Mucosa of descending colon (tissue), 3 donors: ENCODE measurements around the gene ZNF12. TPM values are rescaled to one million over a fixed set of nuclear protein-coding genes. Genes with fewer than 3 reads are reported as not detected.
"Not testable (repeated sequence)": the region's sequence is repeated elsewhere in the genome, so short reads cannot be mapped to it uniquely, and the experiment has no call there.

Source experiments
- ATAC-seq: fragments of 200-7000 bp; cut with Tn5 transposase; one replicate; pipeline ENCODE4 v1.9.1; 2020; ENCODE audit warnings: mild to moderate bottlenecking, moderate library complexity
- DNase-seq, 3 donors: peaks; one replicate each; pipeline ENCODE4 v3.0.0-alpha.2; 2020
- H3K36me3 ChIP-seq: fragments of 200-600 bp; one replicate; pipeline ENCODE4 v1.8.0; 2021; ENCODE audit warnings: low read depth, mild to moderate bottlenecking
- H3K4me1 ChIP-seq: fragments of 200-600 bp; one replicate; pipeline ENCODE4 v1.8.0; 2021; ENCODE audit warnings: low read depth, mild to moderate bottlenecking
- H3K4me3 ChIP-seq: fragments of 200-600 bp; one replicate; pipeline ENCODE4 v1.8.0; 2021; ENCODE audit warnings: mild to moderate bottlenecking
- H3K9me3 ChIP-seq: fragments of 200-600 bp; one replicate; pipeline ENCODE4 v1.8.0; 2021; ENCODE audit warnings: mild to moderate bottlenecking
- intact Hi-C, 2 donors: fragments of 100-400 bp; cut with DNase I in 1 of 2; cut with micrococcal nuclease in 1 of 2; formaldehyde crosslinking; loops; one replicate each; pipeline versions ENCODE4 v1.11.0 to v1.11.1; 2022; cut with DNase I, micrococcal nuclease
- long read RNA-seq, 2 donors: library from polyadenylated mRNA; unstranded; transcript quantifications; one replicate each; pipeline ENCODE4 v2.0.0, GENCODE V29; 2019 to 2021
- total RNA-seq, 3 donors: library from RNA; stranded (reverse); fragmentation: NEBNext Ultra II Directional in 2 of 3; extraction: Animal tissue kit (Norgen Biotek cat#: 25700) in 2 of 3; gene quantifications; one replicate each; pipeline versions ENCODE4 v1.2.1 to v1.2.4, GENCODE V29; 2021 to 2023
- TF ChIP-seq, protein P1 (sequence below): fragments of 200-600 bp; IDR thresholded peaks from one replicate; pipeline ENCODE4 v1.8.0; 2022; ENCODE audit warnings: antibody characterized with exemption, mild to moderate bottlenecking
- donor health status: DM: no; HTN: no; CAD: no; lungs with moderate emphysema.
- donor health status: DM: no; HTN: no; CAD: no.
- donor health status: DM: no; HTN: yes; CAD: no.

Gene ZNF12
- 10 to 100 TPM; 17.7 to 27.7 (median 26.1) TPM for total RNA-seq
- long read RNA-seq, donor 1, full-length matches to known transcripts, result 45 of 49 reads
- long read RNA-seq, donor 1, partial matches to known transcripts, result 0 of 49 reads
- long read RNA-seq, donor 1, other reads (novel, unspliced or antisense), result 4 of 49 reads
- long read RNA-seq, donor 2, result 0 reads

GRCh38 chr7:6706666-6707407, at the start of gene ZNF12:
TSS of gene ZNF12 (minus strand) at chr7:6706947. CDS start at chr7:6705173, 1,774 bp downstream.
- TF ChIP-seq, protein P1, sequence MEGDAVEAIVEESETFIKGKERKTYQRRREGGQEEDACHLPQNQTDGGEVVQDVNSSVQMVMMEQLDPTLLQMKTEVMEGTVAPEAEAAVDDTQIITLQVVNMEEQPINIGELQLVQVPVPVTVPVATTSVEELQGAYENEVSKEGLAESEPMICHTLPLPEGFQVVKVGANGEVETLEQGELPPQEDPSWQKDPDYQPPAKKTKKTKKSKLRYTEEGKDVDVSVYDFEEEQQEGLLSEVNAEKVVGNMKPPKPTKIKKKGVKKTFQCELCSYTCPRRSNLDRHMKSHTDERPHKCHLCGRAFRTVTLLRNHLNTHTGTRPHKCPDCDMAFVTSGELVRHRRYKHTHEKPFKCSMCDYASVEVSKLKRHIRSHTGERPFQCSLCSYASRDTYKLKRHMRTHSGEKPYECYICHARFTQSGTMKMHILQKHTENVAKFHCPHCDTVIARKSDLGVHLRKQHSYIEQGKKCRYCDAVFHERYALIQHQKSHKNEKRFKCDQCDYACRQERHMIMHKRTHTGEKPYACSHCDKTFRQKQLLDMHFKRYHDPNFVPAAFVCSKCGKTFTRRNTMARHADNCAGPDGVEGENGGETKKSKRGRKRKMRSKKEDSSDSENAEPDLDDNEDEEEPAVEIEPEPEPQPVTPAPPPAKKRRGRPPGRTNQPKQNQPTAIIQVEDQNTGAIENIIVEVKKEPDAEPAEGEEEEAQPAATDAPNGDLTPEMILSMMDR, result no peak
- Histone ChIP-seq H3K36me3 (no peaks in the 10 kb centered on the region), H3K4me3 (peak within 1 kb of the TSS; percentile 96), H3K4me1 (peaks cover 7% of the 10 kb centered on the region), H3K9me3 (peaks cover 2% of the 10 kb centered on the region)
- ATAC-seq (peak; percentile 99), DNase-seq (peak; percentile 97 to 98 (median 97))
- intact Hi-C loops, result no loop called here

GRCh38 chr7:6753964-6754363, 47.2 kb upstream of the ZNF12 start, which contains the start of gene RSPH10B2:
TSS of gene RSPH10B2 (plus strand) at chr7:6754103. CDS start at chr7:6757678, 3,575 bp downstream.
- H3K9me3 ChIP-seq, H3K4me1 ChIP-seq, H3K36me3 ChIP-seq, DNase-seq, intact Hi-C loops, H3K4me3 ChIP-seq: not testable (repeated sequence)
- peak; percentile 70 for ATAC-seq

- H3K36me3 ChIP-seq, H3K4me1 ChIP-seq, H3K4me3 ChIP-seq, intact Hi-C loops, H3K9me3 ChIP-seq, ATAC-seq, DNase-seq: not testable (repeated sequence)
Observed at GRCh38 chr7:6750173-6750572, 43.4 kb upstream of the ZNF12 start.

GRCh38 chr7:6749335-6749734, 42.6 kb upstream of the ZNF12 start:
- H3K4me1 ChIP-seq, DNase-seq, H3K36me3 ChIP-seq, H3K4me3 ChIP-seq, intact Hi-C loops, ATAC-seq, H3K9me3 ChIP-seq: not testable (repeated sequence)

GRCh38 chr7:6744410-6745100, 37.8 kb upstream of the ZNF12 start:
- H3K4me1 ChIP-seq, H3K36me3 ChIP-seq, DNase-seq, intact Hi-C loops, H3K4me3 ChIP-seq, H3K9me3 ChIP-seq: not testable (repeated sequence)
- ATAC-seq, result peak; percentile 74

GRCh38 chr7:6738415-6738814, 31.7 kb upstream of the ZNF12 start:
- H3K9me3 ChIP-seq, ATAC-seq, H3K4me1 ChIP-seq, DNase-seq, H3K36me3 ChIP-seq, intact Hi-C loops, H3K4me3 ChIP-seq: not testable (repeated sequence)

- Histone ChIP-seq H3K4me1 (peaks cover 6% of the 10 kb centered on the region), H3K9me3 (no peaks in the 10 kb centered on the region)
- no peak for ATAC-seq
Observed at GRCh38 chr7:6730343-6730633, 23.5 kb upstream of the ZNF12 start.

More at GRCh38 chr7:6730343-6730633, 23.5 kb upstream of the ZNF12 start:
- Histone ChIP-seq H3K36me3 (no peaks in the 10 kb centered on the region), H3K4me3 (peak overlapping the region; percentile 90)
- TF ChIP-seq, protein P1, result no peak
- intact Hi-C loops, result no loop called here
- no peak for DNase-seq
